C4-2B (cell line): ENCODE results near the gene NMNAT2.

ENCODE experiments used
- H3K27ac ChIP-seq: fragments of 450-650 bp; 2 replicates; pipeline ENCODE4 v1.5.1; 2017
- CTCF ChIP-seq: fragments of 450-650 bp; conservative IDR thresholded peaks from 2 replicates; pipeline ENCODE4 v1.5.1; 2017; ENCODE audit warnings: mild to moderate bottlenecking
- ZFX ChIP-seq: fragments of 450-650 bp; IDR thresholded peaks from 2 replicates; pipeline ENCODE4 v1.6.1; 2017

Gene NMNAT2

DNA sequence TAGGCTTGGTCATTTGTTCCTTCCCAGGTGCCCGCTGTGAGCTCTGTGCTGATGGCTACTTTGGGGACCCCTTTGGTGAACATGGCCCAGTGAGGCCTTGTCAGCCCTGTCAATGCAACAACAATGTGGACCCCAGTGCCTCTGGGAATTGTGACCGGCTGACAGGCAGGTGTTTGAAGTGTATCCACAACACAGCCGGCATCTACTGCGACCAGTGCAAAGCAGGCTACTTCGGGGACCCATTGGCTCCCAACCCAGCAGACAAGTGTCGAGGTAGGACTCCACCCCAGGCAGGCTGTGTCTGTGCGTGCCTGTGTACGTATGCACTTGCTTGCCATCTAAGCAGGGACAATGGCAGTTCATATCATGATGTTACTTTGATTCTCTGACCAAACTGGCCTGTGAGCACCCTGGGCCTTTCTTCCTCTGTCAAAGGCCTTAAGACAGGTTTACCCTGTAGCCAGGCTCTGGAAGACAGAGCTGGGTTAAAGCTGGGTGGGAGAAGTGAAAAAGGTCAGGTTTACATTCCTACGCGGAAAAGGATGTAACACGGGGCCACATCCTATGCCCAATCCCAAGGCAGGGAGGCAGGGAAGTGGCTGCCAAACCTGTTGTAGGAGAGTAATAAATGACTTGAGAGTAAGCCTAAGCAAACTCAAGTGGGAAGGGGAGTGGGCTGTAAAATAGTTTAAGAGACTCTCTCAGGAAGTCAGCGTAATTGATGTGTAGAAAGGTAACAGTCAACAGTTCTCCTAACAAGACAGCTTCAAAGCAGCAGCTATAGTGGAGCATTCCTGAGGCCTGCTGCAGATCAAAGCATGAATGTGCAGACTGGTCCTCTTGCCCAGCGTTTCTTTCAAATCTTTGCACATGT, 189.6 kb downstream of the NMNAT2 start:
- peak overlapping the region; percentile 62 for H3K27ac ChIP-seq
- TF ChIP-seq CTCF (peak; percentile 63), ZFX (0 out of 2 replicates have a peak, but pooled peaks have one; percentile 18)

- no peak for TF ChIP-seq ZFX
- peak; percentile 81 for TF ChIP-seq CTCF
- peak overlapping the region; percentile 62 for H3K27ac ChIP-seq
Observed at GRCh38 chr1:183227422-183228346, 190.5 kb downstream of the NMNAT2 start.

DNA sequence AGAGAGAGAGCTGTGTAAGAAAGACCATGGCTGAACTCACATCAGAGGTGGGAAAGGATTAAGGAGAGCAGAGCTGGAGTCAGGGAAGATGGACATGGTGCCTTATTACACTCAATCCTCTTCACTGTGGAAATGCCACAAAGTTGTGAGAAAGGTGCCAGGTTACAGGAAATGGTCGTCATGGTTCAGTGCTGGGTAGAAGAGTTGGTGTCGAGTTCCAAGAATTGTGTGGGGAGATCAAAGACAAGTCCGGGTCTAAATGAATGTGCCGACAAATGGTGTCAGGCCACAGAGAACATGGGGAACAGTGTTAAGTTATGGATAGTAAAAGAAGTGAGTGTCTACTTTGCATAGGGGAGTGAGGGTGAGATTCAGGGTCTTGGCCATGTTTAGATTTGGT, 191.2 kb downstream of the NMNAT2 start:
- no peak overlapping the region for H3K27ac ChIP-seq
- TF ChIP-seq ZFX (no peak), CTCF (no peak)

DNA sequence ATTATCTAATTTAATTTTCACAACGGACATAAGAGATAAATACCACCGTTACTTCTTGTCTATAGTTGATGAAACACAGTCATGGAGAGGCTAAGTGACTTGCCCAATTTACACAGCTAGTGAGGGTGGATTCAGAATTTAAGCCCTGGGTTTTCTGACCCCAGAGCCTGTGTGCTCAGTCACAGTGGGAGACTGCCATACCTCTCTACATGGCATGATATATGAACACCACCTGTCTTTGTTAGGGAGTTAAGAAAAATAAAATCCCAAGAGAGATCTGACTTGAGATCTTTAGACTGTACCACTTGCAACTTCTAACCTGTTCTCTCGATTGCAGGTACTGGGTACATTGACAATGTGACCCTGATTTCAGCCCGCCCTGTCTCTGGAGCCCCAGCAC, 191.8 kb downstream of the NMNAT2 start:
- no peak overlapping the region for H3K27ac ChIP-seq
- TF ChIP-seq CTCF (no peak), ZFX (no peak)

GRCh38 chr1:183223467-183223866, 194.7 kb downstream of the NMNAT2 start:
- no peak overlapping the region for H3K27ac ChIP-seq
- no peak for TF ChIP-seq ZFX
- TF ChIP-seq CTCF, result no peak

- no peak overlapping the region for H3K27ac ChIP-seq
Observed at GRCh38 chr1:183222909-183223308, 195.3 kb downstream of the NMNAT2 start.

More at GRCh38 chr1:183222909-183223308, 195.3 kb downstream of the NMNAT2 start:
- TF ChIP-seq ZFX (no peak), CTCF (no peak)
